A673 (cell line): Measurements from ENCODE around the gene WASF1.

Experiments used
- EZH2 ChIP-seq: fragments of 200-600 bp; sonication (generic); IDR thresholded peaks from 2 replicates; pipeline ENCODE4 v1.6.1; 2017; ENCODE audit warnings: borderline replicate concordance, low read depth, mild to moderate bottlenecking, mixed read lengths, antibody characterized with exemption, low read length; ENCODE audit not compliant: poor library complexity, severe bottlenecking
- TF ChIP-seq, protein P1 (sequence below): fragments of 300-800, 200-600 bp; sonication (generic); conservative IDR thresholded peaks from 2 replicates; pipeline ENCODE4 v1.5.1; 2017; ENCODE audit warnings: low read depth, mild to moderate bottlenecking, antibody characterized with exemption, low read length, moderate library complexity, mixed read lengths

DNA sequence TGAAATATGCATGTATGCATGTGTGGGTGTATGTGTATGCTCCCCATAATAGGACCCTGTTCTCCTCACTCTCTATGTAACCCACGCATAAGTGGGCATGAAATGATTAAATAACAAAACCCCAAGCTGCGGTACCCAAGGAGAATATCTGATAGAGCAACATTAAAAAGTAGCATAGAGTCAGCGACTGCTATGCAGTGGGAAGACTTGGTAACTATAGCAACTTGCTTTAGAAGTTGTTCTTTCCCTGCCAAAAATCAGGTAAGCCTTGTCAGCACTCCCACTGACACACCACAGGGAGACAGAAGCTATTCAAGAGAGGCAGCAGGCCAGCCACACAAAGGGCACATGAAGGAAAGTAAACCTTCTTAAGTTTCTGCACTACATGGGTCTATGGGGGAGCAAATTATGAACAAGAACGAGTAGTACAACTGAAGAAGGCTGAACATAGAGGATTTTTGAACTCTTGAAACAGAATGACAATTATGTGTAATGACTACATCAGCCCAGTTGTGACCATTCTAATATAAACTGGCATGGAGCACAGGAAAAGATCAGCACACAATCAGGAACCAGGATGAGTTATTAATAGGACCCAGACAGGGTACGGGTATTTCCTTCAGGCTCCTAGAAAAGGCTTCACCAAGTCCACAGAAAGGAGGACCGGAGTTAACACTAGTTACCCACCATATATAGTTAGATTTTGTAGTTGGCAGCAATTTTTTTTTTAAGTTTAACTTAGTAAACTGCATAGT, 111.5 kb downstream of the WASF1 start:
- TF ChIP-seq, protein P1, sequence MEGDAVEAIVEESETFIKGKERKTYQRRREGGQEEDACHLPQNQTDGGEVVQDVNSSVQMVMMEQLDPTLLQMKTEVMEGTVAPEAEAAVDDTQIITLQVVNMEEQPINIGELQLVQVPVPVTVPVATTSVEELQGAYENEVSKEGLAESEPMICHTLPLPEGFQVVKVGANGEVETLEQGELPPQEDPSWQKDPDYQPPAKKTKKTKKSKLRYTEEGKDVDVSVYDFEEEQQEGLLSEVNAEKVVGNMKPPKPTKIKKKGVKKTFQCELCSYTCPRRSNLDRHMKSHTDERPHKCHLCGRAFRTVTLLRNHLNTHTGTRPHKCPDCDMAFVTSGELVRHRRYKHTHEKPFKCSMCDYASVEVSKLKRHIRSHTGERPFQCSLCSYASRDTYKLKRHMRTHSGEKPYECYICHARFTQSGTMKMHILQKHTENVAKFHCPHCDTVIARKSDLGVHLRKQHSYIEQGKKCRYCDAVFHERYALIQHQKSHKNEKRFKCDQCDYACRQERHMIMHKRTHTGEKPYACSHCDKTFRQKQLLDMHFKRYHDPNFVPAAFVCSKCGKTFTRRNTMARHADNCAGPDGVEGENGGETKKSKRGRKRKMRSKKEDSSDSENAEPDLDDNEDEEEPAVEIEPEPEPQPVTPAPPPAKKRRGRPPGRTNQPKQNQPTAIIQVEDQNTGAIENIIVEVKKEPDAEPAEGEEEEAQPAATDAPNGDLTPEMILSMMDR = no peak
- no peak for TF ChIP-seq EZH2
